Thymus (tissue), 11 donors: ENCODE measurements around the gene CACHD1. TPM values are rescaled to one million over a fixed set of nuclear protein-coding genes. Genes with fewer than 3 reads are reported as not detected.

Source experiments
- DNase-seq, 9 donors: peaks; one replicate each; pipeline ENCODE4 v3.0.0-alpha.2; 2013; ENCODE audit warnings: low spot score in 9 of 9, low read depth in 6 of 9, missing footprints in 1 of 9
- H3K27ac ChIP-seq, 2 donors: one replicate each; pipeline ENCODE4 v1.5.1; 2013; ENCODE audit warnings: control low read depth in 1 of 2, low read depth in 1 of 2, low read length in 1 of 2, mild to moderate bottlenecking in 1 of 2, moderate library complexity in 1 of 2
- H3K27me3 ChIP-seq, 2 donors: one replicate each; pipeline ENCODE4 v1.5.1; 2013; ENCODE audit warnings: low read length in 1 of 2; ENCODE audit not compliant: control insufficient read depth in 2 of 2, insufficient read depth in 1 of 2
- H3K36me3 ChIP-seq, 2 donors: one replicate each; pipeline ENCODE4 v1.5.1; 2013; ENCODE audit warnings: low read length in 1 of 2, mild to moderate bottlenecking in 1 of 2, moderate library complexity in 1 of 2; ENCODE audit not compliant: control insufficient read depth in 2 of 2, insufficient read depth in 2 of 2
- H3K4me1 ChIP-seq, 2 donors: one replicate each; pipeline ENCODE4 v1.5.1; 2013; ENCODE audit warnings: low read length in 2 of 2; ENCODE audit not compliant: control insufficient read depth in 2 of 2, insufficient read depth in 2 of 2
- H3K4me3 ChIP-seq, 2 donors: one replicate each; pipeline ENCODE4 v1.5.1; 2013; ENCODE audit warnings: low read length in 2 of 2, control low read depth in 1 of 2, mild to moderate bottlenecking in 1 of 2
- H3K9me3 ChIP-seq, 2 donors: one replicate each; pipeline ENCODE4 v1.5.1; 2013; ENCODE audit warnings: low read length in 1 of 2, mild to moderate bottlenecking in 1 of 2; ENCODE audit not compliant: control insufficient read depth in 2 of 2, insufficient read depth in 1 of 2
- WGBS: extraction: QIAGEN DNeasy Blood & Tissue Kit; methylation state at CpG from one replicate; pipeline ENCODE4 v1.1.7; 2013; 5-methylcytosine and 5-hydroxymethylcytosine counted together
- polyA plus RNA-seq: library from polyadenylated mRNA; stranded (reverse); fragments of 200-250 nt; gene quantifications from one replicate; pipeline ENCODE4 v1.2.3, GENCODE V29; 2013
- total RNA-seq: library from RNA; stranded (reverse); fragments of 120-200 nt; gene quantifications from one replicate; pipeline ENCODE4 v1.2.4, GENCODE V29; 2013
- donor health status: healthy.

Gene CACHD1
- total and polyA plus RNA-seq, 2 donors: 4.6 to 12.9 TPM

GRCh38 chr1:64545118-64545843, 75.4 kb downstream of the CACHD1 start:
- no peak overlapping the region for H3K4me3 ChIP-seq
- no peak overlapping the region for H3K27ac ChIP-seq
- 65% methylated on average over 6 of the region's 6 CpGs for WGBS
- peak in 8 of 9 donors; percentile 45 to 89 (median 64) for DNase-seq
- H3K9me3 ChIP-seq: no peaks in the 10 kb centered on the region
- no peaks in the 10 kb centered on the region for H3K27me3 ChIP-seq
- no peaks in the 10 kb centered on the region for H3K36me3 ChIP-seq
- H3K4me1 ChIP-seq: peaks cover 13 to 22% of the 10 kb centered on the region in 2 donors

GRCh38 chr1:64546013-64546412, 76.1 kb downstream of the CACHD1 start:
- Histone ChIP-seq H3K36me3 (no peaks in the 10 kb centered on the region), H3K4me3 (no peak overlapping the region), H3K9me3 (no peaks in the 10 kb centered on the region), H3K27ac (no peak overlapping the region), H3K4me1 (peaks cover 13 to 18% of the 10 kb centered on the region in 2 donors), H3K27me3 (no peaks in the 10 kb centered on the region)
- 88% methylated on average over 2 of the region's 2 CpGs for WGBS
- DNase-seq: no peak

- H3K4me1 ChIP-seq: peaks cover 7 to 9% of the 10 kb centered on the region in 2 donors
- H3K27ac ChIP-seq: peak overlapping the region; percentile 46 to 70
- 83% methylated on average over 6 of the region's 6 CpGs for WGBS
- H3K36me3 ChIP-seq: no peaks in the 10 kb centered on the region
- H3K4me3 ChIP-seq: no peak overlapping the region
- H3K27me3 ChIP-seq: no peaks in the 10 kb centered on the region
- peak in 1 of 9 donors; percentile 21 for DNase-seq
- H3K9me3 ChIP-seq: no peaks in the 10 kb centered on the region
Observed at GRCh38 chr1:64549464-64550239, 79.7 kb downstream of the CACHD1 start.

GRCh38 chr1:64550510-64550909, 80.6 kb downstream of the CACHD1 start:
- DNase-seq: peak in 8 of 9 donors; percentile 25 to 80 (median 50)
- Histone ChIP-seq H3K27ac (peak overlapping the region in 1 of 2 donors; percentile 46), H3K4me3 (no peak overlapping the region), H3K27me3 (no peaks in the 10 kb centered on the region), H3K9me3 (no peaks in the 10 kb centered on the region), H3K4me1 (peaks cover 5 to 9% of the 10 kb centered on the region in 2 donors), H3K36me3 (no peaks in the 10 kb centered on the region)
- 44% methylated on average over 5 of the region's 5 CpGs for whole genome bisulfite sequencing

GRCh38 chr1:64550946-64551605, 81.1 kb downstream of the CACHD1 start:
- H3K4me3 ChIP-seq: no peak overlapping the region
- H3K27me3 ChIP-seq: no peaks in the 10 kb centered on the region
- H3K27ac ChIP-seq: peak overlapping the region in 1 of 2 donors; percentile 2
- DNase-seq: no peak
- WGBS: 84% methylated on average over 4 of the region's 4 CpGs
- no peaks in the 10 kb centered on the region for H3K36me3 ChIP-seq
- H3K4me1 ChIP-seq: peaks cover 5 to 7% of the 10 kb centered on the region in 2 donors
- no peaks in the 10 kb centered on the region for H3K9me3 ChIP-seq

GRCh38 chr1:64553285-64553684, 83.4 kb downstream of the CACHD1 start:
- no peak overlapping the region for H3K4me3 ChIP-seq
- no peak overlapping the region for H3K27ac ChIP-seq
- no peaks in the 10 kb centered on the region for H3K36me3 ChIP-seq
- no peaks in the 10 kb centered on the region for H3K27me3 ChIP-seq
- 93% methylated on average over 4 of the region's 4 CpGs for WGBS
- peaks cover 5 to 7% of the 10 kb centered on the region in 2 donors for H3K4me1 ChIP-seq
- no peak for DNase-seq
- no peaks in the 10 kb centered on the region for H3K9me3 ChIP-seq

- H3K4me1 ChIP-seq: no peaks in the 10 kb centered on the region
- WGBS: 98% methylated on average over 1 of the region's 1 CpG
- no peaks in the 10 kb centered on the region for H3K9me3 ChIP-seq
- DNase-seq: no peak
- H3K27me3 ChIP-seq: no peaks in the 10 kb centered on the region
- H3K4me3 ChIP-seq: no peak overlapping the region
- no peaks in the 10 kb centered on the region for H3K36me3 ChIP-seq
- H3K27ac ChIP-seq: no peak overlapping the region
Observed at GRCh38 chr1:64555947-64556346, 86.0 kb downstream of the CACHD1 start.

- 72% methylated on average over 2 of the region's 2 CpGs for WGBS
- Histone ChIP-seq H3K27ac (no peak overlapping the region), H3K4me1 (no peaks in the 10 kb centered on the region), H3K36me3 (no peaks in the 10 kb centered on the region), H3K4me3 (no peak overlapping the region), H3K27me3 (no peaks in the 10 kb centered on the region), H3K9me3 (no peaks in the 10 kb centered on the region)
- no peak for DNase-seq
Observed at GRCh38 chr1:64561993-64562392, 92.1 kb downstream of the CACHD1 start.
